NB4 (cell line): ENCODE data around the gene MEPCE.

Experiments
- CTCF ChIP-seq: IDR thresholded peaks from one replicate; pipeline ENCODE4 v1.5.1; 2012; ENCODE audit warnings: low read depth, low read length
- MYC ChIP-seq: IDR thresholded peaks from 2 replicates; pipeline ENCODE4 v1.6.1; 2011; ENCODE audit warnings: low read depth, low read length
- POLR2A ChIP-seq: IDR thresholded peaks from 2 replicates; pipeline ENCODE4 v1.6.1; 2011; ENCODE audit warnings: mild to moderate bottlenecking; ENCODE audit not compliant: insufficient read length; ENCODE audit errors: extremely low read depth
- TF ChIP-seq, protein P1 (sequence below): IDR thresholded peaks from 2 replicates; pipeline ENCODE4 v1.6.1; 2011; ENCODE audit warnings: low read depth, low read length

DNA sequence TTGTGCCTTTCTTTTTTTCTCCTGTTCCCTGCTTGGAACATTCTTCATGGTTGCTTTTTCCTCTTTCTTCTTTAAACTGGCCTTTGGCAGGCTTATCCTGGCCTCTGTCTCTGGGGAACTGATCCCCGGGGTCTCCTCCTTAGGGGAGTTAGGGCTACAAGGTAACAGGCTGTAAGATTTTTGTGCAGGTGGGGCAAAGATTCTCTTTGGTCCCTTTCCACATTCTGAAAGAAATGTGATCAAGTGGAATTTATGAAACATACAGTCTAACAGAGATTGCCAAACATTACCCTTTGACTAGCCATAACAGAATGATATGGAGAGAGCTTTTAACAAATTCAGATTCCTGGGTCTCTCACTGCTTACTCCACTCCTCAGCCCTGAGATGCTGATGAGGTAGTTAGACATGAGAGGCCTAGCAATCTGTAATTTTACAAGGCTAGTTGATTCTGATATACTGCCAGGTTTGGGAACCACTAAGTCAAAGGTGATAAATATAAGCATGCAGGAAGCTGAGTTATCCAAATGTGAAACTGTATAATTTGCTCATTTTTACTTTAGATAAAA is 9.9 kb upstream of the MEPCE start:
- TF ChIP-seq CTCF (no peak), POLR2A (no peak), MYC (no peak)
- TF ChIP-seq, protein P1, sequence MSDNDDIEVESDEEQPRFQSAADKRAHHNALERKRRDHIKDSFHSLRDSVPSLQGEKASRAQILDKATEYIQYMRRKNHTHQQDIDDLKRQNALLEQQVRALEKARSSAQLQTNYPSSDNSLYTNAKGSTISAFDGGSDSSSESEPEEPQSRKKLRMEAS = no peak
